AG08395 (cell line): ENCODE measurements around the gene SIRPB2.

ENCODE experiments used
- DNase-seq: peaks from one replicate; pipeline ENCODE4 v3.0.0; 2012; ENCODE audit warnings: mixed read lengths, low spot score

SIRPB2 gene

GRCh38 chr20:1471242-1471641 lies 20.0 kb downstream of the SIRPB2 start:
- no peak for DNase-seq

DNA sequence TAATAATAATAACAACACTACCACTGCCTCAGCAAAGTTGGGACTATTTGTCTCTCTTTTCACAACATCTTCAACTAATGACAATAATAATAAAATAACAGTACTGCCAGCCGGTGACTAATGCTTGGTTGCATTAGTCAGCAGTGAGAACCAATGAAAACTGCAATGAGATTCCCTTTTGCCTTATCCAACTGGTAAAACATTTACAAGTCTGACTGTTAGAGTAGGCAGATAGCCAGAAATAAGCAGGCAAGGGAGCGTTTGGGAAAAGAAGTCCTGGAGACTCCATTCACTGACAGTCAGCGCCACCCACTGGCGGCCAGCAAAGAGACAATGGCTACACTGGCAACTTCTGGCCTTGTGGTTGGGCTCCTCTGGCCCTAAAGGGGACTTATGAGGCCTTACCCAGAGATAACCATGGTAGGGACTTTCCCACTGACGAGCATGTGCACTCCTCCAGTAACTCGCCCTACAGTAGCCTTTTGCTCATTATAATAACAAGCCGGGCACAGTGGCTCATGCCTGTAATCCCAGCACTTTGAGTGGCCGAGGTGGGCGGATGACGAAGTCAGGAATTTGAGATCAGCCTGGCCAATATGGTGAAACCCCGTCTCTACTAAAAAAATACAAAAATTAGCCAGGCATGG lies 21.2 kb downstream of the SIRPB2 start:
- peak; percentile 87 for DNase-seq

- no peak for DNase-seq
Measured at GRCh38 chr20:1469306-1469905, 21.8 kb downstream of the SIRPB2 start.

GRCh38 chr20:1468117-1468624 lies 23.0 kb downstream of the SIRPB2 start:
- DNase-seq: no peak

- no peak for DNase-seq
Measured at GRCh38 chr20:1467355-1468116, 23.7 kb downstream of the SIRPB2 start.

DNA sequence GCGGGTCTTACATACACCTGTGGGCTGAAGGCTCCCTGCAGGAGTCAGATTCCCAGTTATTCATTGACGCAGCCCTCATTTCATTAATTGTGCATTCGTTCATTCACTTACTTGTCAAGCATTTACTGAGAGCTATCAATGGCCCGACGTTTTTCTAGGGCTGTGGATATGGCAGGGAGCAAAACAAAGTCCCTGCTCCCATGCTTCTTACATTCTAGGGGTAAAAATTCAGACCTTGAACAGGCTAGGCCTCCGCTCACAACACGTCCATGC lies 24.2 kb downstream of the SIRPB2 start:
- no peak for DNase-seq

- peak; percentile 96 for DNase-seq
Measured at GRCh38 chr20:1466211-1467081, 24.8 kb downstream of the SIRPB2 start, which contains the start of gene NSFL1C. TSS of gene NSFL1C (minus strand) at chr20:1466849. CDS start at chr20:1466824, 25 bp downstream.

DNA sequence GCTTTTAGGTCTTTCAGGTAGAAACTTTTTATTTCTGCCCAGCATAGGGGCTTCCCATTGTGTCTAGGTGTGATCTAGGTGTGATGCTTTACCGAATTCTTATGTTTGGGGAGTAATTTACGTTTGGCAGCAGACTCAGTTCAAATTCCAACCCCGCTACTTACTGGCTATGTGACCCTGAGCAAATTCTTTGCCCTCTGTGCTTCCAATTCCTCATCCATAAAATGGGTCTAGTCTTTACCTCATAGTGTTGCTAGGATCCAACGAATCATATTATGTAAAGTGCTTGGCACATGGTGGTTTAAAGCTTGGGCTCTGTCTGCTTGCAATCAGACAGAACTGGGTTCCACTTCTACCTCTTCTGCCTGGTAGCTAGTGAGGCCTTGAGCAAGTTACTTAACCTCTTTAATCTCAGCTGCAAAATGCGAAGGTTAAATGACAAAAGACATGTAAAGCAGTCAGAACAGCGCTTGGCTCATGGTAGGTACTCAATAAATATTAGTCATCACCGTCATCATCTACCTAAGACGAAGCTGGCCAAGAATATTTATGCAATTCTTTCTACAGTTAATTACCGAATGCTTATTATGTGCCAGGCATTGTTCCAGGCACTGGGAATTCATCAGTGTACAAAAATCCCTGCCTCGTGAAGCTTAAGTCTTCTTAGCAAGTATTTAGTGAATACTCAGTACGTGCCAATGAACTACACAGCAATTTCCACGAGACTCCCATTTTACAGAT lies 25.6 kb downstream of the SIRPB2 start:
- DNase-seq: no peak

DNA sequence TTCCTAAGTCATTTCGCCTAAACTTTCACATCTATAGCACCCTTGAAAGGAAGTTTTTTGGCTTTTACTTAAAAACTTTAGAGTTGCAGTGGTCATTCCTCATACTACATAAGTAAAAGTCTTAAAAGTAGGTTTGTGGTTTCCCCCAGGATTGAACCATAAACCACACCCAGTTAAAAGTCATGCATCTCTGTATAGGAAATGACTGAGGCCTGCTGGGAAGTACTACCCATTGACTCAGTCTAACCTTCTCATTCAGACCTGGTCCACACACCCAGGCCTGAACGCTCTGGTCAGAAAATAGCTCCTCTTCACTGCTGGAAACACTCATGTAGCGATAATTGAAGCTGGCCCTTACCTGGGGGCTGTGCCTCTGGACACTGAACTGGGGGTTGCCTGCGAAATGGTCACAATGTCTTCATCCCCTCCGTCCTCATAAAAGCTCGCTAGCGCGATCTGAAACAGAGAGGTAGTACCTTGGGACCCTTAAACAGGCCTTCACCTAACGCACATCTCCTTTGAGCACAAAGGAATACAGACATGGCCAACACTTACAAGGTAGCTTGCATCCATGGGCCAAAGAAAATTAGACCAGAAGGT lies 27.1 kb downstream of the SIRPB2 start:
- DNase-seq: no peak

DNA sequence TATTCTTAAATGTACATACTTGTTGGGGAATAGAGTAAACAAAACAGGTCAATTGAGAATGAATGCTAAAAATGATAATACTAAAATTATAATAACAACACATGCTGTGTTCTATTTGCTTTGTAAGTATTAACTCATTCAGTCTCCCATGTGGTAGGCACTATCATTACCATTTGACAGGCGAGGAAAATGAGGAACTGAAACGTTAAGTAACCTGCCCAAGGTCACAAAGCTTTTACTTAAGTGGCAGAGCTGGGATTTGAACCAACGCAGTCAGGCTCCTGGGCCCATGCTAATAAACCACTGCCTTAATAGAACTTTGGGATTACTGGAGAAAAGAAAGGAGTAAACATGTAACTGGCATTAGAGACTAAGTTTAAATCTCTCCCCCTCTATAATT lies 28.4 kb downstream of the SIRPB2 start:
- DNase-seq: no peak

GRCh38 chr20:1462001-1462400 lies 29.2 kb downstream of the SIRPB2 start:
- DNase-seq: no peak

DNA sequence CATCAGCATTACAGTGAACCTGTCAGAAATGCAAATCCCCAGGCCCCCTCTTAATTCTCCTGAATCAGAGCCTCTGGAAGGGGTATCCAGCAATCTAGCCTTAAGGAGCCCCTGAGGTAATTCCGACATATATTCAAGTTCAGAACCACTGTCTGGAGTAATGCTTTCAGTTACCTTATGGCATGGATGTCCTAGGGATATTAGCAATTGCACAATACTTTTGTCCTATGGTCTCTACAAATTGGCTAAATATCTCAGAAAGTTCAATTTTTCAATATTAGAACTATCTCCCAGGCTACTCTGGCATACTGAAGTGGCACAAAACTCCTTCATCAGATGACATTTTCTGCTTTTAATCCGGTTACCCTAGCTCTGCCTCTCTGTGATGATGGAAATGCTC lies 30.9 kb downstream of the SIRPB2 start:
- no peak for DNase-seq

DNA sequence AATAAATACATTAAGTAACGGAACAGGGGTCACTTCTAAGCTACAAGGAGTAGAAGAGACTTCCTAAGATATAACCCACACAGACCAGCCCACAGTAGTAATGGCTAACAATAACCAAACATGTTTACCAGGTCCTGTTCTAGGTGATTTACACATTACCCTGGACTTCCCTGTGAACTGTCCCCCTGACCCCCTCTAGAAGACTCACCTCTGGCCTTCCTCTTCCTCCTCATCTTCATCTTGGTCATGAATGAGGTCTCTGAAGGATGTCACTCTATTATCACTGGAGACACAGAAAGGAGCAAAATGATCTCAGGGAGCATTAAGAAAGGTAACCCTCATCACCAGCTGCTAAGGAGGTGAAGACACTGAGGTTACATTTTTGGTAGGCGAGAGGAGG lies 33.2 kb downstream of the SIRPB2 start:
- no peak for DNase-seq

- no peak for DNase-seq
Measured at GRCh38 chr20:1456300-1456699, 34.9 kb downstream of the SIRPB2 start.

DNA sequence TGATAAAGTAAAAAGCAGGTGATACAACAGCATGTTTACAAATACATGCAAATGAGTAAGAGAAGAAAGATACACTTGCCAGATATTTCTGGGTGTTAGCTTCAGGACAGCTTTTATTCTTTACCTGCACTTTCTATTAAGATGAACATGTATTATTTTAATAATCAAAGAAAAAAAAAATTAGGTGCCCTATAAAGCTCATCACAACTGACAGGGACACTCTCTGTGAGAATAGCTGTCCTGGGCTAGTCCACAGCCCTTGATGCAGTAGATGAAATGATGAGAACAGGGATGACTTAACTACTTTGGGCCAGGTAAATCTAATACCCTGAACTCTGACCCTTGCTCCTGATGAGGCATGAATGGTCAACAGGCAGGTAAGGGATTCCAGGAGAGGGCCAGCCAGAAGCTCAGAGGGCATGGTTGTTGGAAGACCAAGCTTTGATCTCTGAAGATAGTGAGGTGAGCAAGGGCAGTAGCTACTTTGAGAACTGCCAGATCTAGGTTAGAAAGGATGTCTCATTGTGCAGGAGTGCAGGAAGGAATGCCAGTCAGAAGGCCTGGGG lies 40.2 kb downstream of the SIRPB2 start:
- no peak for DNase-seq

GRCh38 chr20:1449370-1449769 lies 41.9 kb downstream of the SIRPB2 start:
- no peak for DNase-seq

- no peak for DNase-seq
Measured at GRCh38 chr20:1448081-1448620, 43.1 kb downstream of the SIRPB2 start.

DNA sequence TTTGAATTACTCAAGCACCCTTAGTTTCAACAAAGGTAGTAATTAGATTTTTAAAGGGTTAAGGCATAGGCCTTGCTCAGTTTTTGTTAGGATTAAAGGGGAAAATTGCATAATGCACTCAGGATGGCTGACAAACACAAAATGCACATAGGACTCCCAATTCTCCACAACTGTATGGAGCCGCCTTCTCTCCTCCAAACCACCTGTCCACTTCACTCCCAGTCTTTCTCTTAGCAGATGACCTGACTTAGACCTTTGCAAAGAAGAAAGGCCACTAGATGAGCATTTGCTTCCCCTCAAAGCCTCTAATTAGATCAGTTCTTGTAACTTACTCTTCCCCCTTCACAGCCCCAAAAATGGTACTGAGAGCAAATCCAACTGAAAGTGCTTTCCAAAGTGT lies 44.7 kb downstream of the SIRPB2 start:
- DNase-seq: no peak

DNA sequence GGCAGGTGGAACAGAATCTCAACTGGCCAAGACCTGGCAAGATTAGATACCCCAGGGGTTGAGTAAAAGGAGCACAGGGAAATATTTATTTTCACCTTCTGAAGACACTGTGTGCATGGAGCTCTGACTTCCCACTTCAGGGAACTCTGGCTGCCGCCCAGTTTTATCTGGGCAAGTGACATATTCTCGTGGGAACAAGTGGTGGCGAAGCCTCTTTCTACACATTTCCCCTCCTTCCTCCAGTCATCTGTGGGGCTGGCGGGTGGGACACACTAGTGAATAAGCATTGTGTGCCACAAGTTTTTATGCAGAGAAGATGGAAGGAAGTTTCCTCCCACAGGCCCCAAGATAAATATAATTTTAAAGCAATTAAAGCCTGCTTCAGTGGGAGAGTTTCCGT lies 48.1 kb downstream of the SIRPB2 start:
- DNase-seq: no peak

- no peak for DNase-seq
Measured at GRCh38 chr20:1442304-1442703, 48.9 kb downstream of the SIRPB2 start.

GRCh38 chr20:1441133-1441532 lies 50.1 kb downstream of the SIRPB2 start:
- DNase-seq: no peak
